ENCODE measurements around the gene TADA3.
"Not testable (repeated sequence)": the region's sequence is repeated elsewhere in the genome, so short reads cannot be mapped to it uniquely, and the experiment has no call there.

TADA3 gene

DNA sequence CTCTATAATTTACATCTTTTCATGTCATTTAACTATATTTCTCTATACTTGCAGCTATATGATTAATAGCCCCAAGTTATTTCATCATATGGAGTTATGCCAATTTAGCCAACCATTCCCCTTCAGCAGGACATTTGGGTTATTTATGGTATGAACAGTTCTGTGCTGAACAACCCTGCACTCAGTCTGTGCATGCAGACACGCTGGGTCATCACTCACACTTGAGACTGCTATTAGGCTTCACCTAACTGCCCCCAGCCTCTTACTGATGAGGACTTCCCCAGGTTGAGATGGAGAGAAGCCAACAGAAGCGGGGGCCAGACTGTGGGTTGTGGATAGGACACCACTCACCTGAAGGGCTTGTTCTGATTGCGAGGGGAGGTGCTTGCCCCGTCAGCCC, 7.3 kb downstream of the TADA3 start:
- no peak for DNase-seq (ENCODE audit: low read depth in 2 of 2)

DNA sequence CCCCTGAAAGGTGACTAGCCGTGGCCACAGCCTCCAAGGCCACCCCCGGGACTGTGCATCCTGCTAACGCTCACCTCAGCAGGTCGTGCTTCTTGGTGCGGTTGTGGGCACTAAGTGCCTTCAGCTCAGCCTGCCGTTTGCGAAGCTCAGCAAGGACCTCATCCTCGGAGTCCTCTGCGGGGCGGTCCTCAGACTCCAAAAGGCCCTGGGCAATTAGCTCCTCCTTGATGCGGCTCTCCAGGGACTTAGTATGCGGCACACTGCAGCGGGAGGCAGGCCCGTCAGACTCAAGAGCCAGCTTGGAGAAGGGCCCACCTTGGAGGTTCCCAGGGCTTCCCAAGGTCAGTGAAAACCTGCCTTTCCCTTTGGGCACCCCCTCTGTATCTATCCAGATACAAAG, 8.3 kb downstream of the TADA3 start:
- DNase-seq (ENCODE audit: low read depth in 2 of 2) = no peak

DNA sequence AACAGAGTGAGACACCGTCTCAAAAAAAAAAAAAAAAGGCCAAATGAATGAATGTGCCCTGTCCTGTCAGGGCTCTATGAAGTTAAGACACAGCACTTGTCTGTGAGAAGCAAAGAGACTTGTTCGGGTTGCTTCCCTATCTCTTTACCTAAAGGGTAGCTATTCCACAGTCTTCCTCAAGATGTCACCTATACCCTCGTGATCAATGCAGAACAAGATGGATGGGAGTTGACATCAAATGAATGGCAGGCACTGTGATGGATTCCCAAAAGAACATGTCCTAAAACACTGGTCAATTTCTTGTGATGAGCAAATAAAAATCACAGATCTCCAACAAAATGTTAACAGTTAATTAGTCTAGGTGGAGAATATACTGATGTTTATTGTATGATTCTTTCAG, 9.5 kb downstream of the TADA3 start:
- DNase-seq (ENCODE audit: low read depth in 2 of 2) = no peak

- DNase-seq (ENCODE audit: low read depth in 2 of 2) = no peak
Measured at GRCh38 chr3:9781978-9782603, 10.2 kb downstream of the TADA3 start.

GRCh38 chr3:9781551-9781950, 10.7 kb downstream of the TADA3 start:
- no peak for DNase-seq (ENCODE audit: low read depth in 2 of 2)

GRCh38 chr3:9780910-9781309, 11.4 kb downstream of the TADA3 start:
- DNase-seq (ENCODE audit: low read depth in 2 of 2) = no peak

- DNase-seq (ENCODE audit: low read depth in 2 of 2) = no peak
Measured at GRCh38 chr3:9780458-9780812, 11.8 kb downstream of the TADA3 start.

DNA sequence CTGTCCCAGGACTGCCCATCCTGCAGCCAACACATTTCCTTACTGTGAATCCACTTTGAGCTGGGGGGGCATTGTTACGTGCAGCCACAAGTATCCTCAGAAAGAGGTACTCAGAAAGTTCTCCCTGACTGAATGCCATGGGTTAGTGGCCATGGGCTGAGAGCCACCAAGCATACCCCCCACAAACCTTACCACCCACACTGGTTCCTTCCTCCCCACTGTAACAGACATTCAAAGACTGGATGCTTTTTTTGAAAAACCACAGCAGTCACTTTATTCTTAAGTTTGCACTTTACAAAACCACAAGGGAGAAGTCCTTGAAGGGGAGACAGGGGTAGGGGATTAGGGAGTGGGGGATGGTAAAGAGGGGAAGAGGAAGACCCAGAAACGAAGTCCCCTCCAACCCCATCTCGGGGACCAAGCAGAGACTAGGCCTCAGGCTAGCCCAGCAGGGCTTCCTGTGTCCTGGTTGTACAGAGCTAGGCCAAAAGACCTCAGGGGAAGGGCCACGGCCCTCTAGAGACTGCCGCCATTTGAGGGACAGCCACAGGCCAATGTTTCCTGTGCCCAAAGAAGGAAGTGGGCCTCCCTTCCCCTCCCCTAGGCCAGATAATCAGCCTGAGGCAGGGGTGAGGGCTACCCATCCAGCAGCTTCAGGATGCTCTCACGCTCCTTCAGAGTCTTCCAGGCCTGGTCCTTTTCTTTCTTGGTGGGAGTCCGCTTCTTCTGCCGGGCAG, 12.4 kb downstream of the TADA3 start:
- peak; percentile 15 to 16 for DNase-seq (ENCODE audit: low read depth in 2 of 2)

- no peak for DNase-seq (ENCODE audit: low read depth in 2 of 2)
Measured at GRCh38 chr3:9779075-9779593, 13.1 kb downstream of the TADA3 start.

DNA sequence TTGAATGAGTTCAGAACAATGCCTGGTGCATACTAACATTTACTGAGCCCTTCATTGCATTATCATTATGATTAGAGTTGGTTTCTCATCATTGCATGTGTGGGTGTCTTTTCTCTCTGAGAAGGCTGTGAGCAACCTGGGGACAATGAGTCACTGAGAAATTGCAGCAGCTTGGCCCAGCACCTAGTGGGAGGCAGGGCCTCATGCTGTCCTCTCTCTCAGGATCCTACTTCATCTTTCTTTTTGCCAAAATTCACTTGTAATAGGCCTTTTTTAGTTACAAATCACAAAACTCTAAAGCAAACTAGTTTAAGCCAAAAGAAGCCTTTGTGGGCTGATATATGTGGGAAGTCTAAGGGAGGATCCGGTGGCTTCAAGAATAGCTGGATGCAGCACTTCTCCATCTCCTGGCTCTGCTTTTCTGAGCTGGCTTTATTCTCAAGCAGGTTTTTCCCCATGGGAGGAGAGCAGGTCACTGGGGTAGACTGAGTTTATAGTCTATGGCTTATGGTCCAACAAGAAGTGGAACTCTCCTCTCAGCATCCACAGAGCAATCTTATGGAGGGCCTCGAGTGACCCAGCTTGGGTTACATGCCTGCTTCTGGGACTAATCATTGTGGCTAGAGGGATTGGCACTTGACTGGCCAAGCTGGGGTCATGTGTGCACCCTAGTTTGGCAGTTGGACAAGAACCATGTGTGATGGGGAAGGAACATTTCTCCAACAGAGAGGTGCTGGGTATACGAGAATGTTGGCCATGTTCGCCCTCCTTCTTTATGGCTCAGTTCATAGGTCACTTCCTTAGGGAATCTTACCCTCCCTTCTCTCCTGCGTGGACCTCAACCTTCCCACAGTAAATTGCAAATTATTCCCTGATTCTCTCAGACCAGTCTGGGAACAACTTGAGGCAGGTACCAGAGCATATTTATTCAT, 13.9 kb downstream of the TADA3 start:
- DNase-seq (ENCODE audit: low read depth in 2 of 2) = peak; percentile 40 to 48

DNA sequence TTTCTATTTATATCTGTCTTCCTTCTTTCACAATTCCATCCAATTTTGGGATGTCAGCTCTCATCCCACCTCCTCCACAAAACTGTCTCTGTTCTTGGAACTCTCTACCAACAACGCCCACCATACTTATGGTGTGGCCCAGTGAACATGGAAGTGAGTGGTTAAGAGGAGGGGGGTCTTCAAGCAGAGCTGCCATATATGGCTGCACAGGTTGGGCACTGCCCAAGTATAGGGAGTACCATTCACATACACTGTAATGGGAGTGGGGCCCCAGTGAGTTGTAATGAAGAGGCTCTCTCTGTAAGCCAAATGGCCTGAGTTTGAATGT, 14.6 kb downstream of the TADA3 start:
- no peak for DNase-seq (ENCODE audit: low read depth in 2 of 2)

DNA sequence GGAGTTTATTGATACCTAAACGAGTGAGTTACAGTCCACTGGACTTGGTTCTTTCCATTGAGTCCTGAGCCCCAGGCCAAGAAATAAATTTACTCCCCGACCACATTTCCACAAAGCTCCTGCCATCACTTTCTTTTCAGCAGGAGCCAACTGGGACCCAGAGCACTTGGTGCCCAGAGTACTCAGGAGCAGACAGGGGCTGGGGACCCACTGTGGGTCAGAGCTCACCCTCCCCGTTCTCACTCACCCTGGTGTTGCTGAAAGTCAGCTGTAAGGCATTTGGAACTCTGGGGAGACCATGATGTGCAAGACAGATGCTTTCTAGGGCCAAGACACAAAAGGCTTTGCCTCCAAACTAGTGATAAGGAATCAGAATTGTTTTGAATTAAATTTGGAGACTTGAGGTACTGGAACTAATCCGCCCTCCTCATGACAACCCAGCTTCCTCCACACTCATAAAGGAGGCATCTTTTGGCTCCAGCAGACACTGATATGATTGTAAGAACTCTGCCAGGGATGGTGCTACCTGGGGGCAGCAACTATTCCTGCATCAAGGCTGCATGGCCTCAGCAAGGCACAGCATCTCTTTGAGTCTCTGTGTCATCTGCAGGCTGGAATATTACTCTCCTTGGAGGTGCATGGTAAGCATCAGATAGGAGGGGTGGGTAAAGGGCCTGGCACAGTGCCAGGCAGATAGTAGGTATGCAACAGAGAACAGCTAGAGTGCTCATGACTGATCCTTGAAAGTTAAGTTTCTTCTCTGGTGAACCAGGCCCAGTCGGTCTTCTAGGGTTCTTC, 15.2 kb downstream of the TADA3 start:
- no peak for DNase-seq (ENCODE audit: low read depth in 2 of 2)

- not testable (repeated sequence) for DNase-seq (ENCODE audit: low read depth in 2 of 2)
Measured at GRCh38 chr3:9771007-9771406, 21.3 kb downstream of the TADA3 start.

GRCh38 chr3:9770276-9770812, 21.9 kb downstream of the TADA3 start:
- no peak for DNase-seq (ENCODE audit: low read depth in 2 of 2)

GRCh38 chr3:9769426-9770275, 22.6 kb downstream of the TADA3 start, which contains the start of gene CAMK1:
TSS of gene CAMK1 (minus strand) at chr3:9769947. CDS start at chr3:9767749, 2,198 bp downstream.
- peak in 1 of 2 donors; percentile 53 for DNase-seq (ENCODE audit: low read depth in 2 of 2)

GRCh38 chr3:9769012-9769411, 23.3 kb downstream of the TADA3 start:
- DNase-seq (ENCODE audit: low read depth in 2 of 2) = no peak

- no peak for DNase-seq (ENCODE audit: low read depth in 2 of 2)
Measured at GRCh38 chr3:9768141-9768775, 24.0 kb downstream of the TADA3 start.

GRCh38 chr3:9767418-9767817, 24.9 kb downstream of the TADA3 start:
- DNase-seq (ENCODE audit: low read depth in 2 of 2) = no peak

DNA sequence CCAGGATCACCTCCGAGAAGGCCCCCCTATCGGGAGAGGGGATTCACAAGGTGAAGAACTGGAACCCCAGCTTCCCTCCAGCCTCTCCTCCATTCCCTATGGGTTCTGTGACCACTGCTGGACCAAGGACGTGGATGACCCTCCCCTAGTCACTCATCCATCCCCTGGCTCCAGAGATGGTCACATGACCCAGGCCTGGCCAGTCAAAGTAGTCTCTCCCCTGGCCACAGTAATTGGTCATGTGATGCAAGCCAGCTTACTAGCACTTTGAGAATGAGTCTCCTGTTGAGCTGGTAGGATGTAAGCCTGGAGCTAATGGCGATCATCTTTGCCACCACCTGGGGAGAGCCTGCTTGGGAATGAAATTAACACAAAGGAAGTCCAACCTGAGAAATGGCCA, 26.4 kb downstream of the TADA3 start:
- no peak for DNase-seq (ENCODE audit: low read depth in 2 of 2)

DNA sequence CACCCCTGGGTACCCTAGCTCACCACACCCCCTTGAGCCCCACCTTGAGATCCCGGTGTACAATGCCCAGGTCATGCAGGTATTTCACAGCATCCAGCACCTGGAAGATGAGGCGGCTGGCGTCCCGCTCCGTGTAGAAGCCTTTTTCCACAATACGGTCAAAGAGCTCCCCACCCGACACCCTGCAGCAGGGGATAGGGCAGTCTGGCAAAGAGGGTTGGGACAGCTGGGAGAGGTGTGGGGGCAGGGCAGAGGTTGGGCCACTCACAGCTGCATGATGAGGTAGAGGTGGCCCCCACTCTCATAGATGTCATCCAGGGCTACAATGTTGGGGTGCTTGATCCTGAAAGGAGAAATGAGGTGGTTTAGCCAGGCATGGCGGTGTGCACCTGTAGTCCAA, 29.4 kb downstream of the TADA3 start:
- no peak for DNase-seq (ENCODE audit: low read depth in 2 of 2)

All from stimulated activated CD8-positive, alpha-beta memory T cell treated with anti-CD3 and anti-CD28 coated beads, Interleukin-7, amount 100 ng/mL, for 4 hours (primary cell).